Progenitor cell of endocrine pancreas (in vitro differentiated cells): ENCODE measurements around the gene SPACDR. TPM values are rescaled to one million over a fixed set of nuclear protein-coding genes. Genes with fewer than 3 reads are reported as not detected.
A peak's percentile ranks its signal among the peaks of the same experiment; 100 is the strongest.

Experiments used
- DNase-seq: peaks from one replicate; pipeline ENCODE4 v3.0.0; 2021; ENCODE audit warnings: low spot score; ENCODE audit not compliant: unreplicated experiment
- H3K27ac Mint-ChIP-seq: 2 replicates; pipeline ENCODE4 v1.8.0; 2021; ENCODE audit warnings: mild to moderate bottlenecking, moderate library complexity, mixed read lengths
- H3K27me3 Mint-ChIP-seq: 2 replicates; pipeline ENCODE4 v1.8.0; 2021; ENCODE audit warnings: mixed read lengths
- H3K36me3 Mint-ChIP-seq: 2 replicates; pipeline ENCODE4 v1.8.0; 2022; ENCODE audit warnings: mixed read lengths; ENCODE audit not compliant: insufficient read depth
- H3K4me1 Mint-ChIP-seq: 2 replicates; pipeline ENCODE4 v1.8.0; 2021; ENCODE audit warnings: low read depth, mixed read lengths
- H3K4me3 Mint-ChIP-seq: 2 replicates; pipeline ENCODE4 v1.8.0; 2021; ENCODE audit warnings: low read depth, mild to moderate bottlenecking, moderate library complexity, mixed read lengths
- H3K9me3 Mint-ChIP-seq: 2 replicates; pipeline ENCODE4 v1.8.0; 2021; ENCODE audit warnings: low read depth, mixed read lengths
- CTCF ChIP-seq: fragments of 200-600 bp; sonication (generic); IDR thresholded peaks from one replicate; pipeline ENCODE4 v1.5.0; 2021; ENCODE audit warnings: antibody characterized with exemption, mild to moderate bottlenecking; ENCODE audit not compliant: unreplicated experiment
- total RNA-seq: library from RNA; stranded (reverse); gene quantifications from 2 replicates; pipeline ENCODE4 v1.2.1, GENCODE V29; 2021

SPACDR gene
- total RNA-seq, 1 donor from 2014 or later, result 0.67 TPM

GRCh38 chr7:100407285-100408180 is 56.5 kb downstream of the SPACDR start:
- H3K27me3 Mint-ChIP-seq, result peaks cover 17% of the 10 kb centered on the region
- DNase-seq, result no peak
- peaks cover 10% of the 10 kb centered on the region for H3K4me1 Mint-ChIP-seq
- TF ChIP-seq CTCF, result peak; percentile 72
- no peaks in the 10 kb centered on the region for H3K36me3 Mint-ChIP-seq
- no peaks in the 10 kb centered on the region for H3K9me3 Mint-ChIP-seq
- no peak overlapping the region for H3K27ac Mint-ChIP-seq
- H3K4me3 Mint-ChIP-seq, result no peak overlapping the region

GRCh38 chr7:100406767-100407166 is 57.3 kb downstream of the SPACDR start:
- DNase-seq, result no peak
- Mint-ChIP-seq H3K36me3 (no peaks in the 10 kb centered on the region), H3K9me3 (no peaks in the 10 kb centered on the region), H3K27me3 (peaks cover 17% of the 10 kb centered on the region), H3K27ac (no peak overlapping the region), H3K4me3 (no peak overlapping the region), H3K4me1 (peaks cover 10% of the 10 kb centered on the region)
- TF ChIP-seq CTCF, result no peak

Other genes starting within 250 kb of the SPACDR start
- gene PVRIG, start 244.3 kb downstream of the SPACDR start, total RNA-seq, result not detected in 2 replicates
- gene SPDYE3, start 156.6 kb downstream of the SPACDR start, total RNA-seq, result not detected in 2 replicates
- 64.6 and 67.9 TPM in 2 replicates for gene PILRB, start 106.1 kb downstream of the SPACDR start, total RNA-seq
- gene PILRA, start 90.8 kb downstream of the SPACDR start, total RNA-seq, result 3.9 and 5.3 TPM in 2 replicates
- 2.5 and 3.8 TPM in 2 replicates for gene ZCWPW1, start 35.6 kb downstream of the SPACDR start, total RNA-seq
- gene MEPCE, start 34.4 kb downstream of the SPACDR start, total RNA-seq, result 34.6 and 35.4 TPM in 2 replicates
- 23.7 and 29.8 TPM in 2 replicates for gene PPP1R35, start 27.8 kb downstream of the SPACDR start, total RNA-seq
- 27.9 and 32.2 TPM in 2 replicates for gene TSC22D4, start 15.0 kb upstream of the SPACDR start, total RNA-seq
- gene NYAP1, start 19.7 kb upstream of the SPACDR start, total RNA-seq, result 4.6 and 4.9 TPM in 2 replicates
- gene AGFG2, start 74.9 kb upstream of the SPACDR start, total RNA-seq, result 9.8 and 10.3 TPM in 2 replicates
- gene SAP25, start 109.6 kb upstream of the SPACDR start, total RNA-seq, result 7.7 and 8.1 TPM in 2 replicates
- gene LRCH4, start 121.9 kb upstream of the SPACDR start, total RNA-seq, result 76.6 and 82.7 TPM in 2 replicates
- 0.41 and 1.2 TPM in 2 replicates for gene FBXO24, start 122.1 kb upstream of the SPACDR start, total RNA-seq
- gene PCOLCE, start 138.1 kb upstream of the SPACDR start, total RNA-seq, result 16.1 and 20.3 TPM in 2 replicates
- 27.1 and 27.9 TPM in 2 replicates for gene MOSPD3, start 148.3 kb upstream of the SPACDR start, total RNA-seq
- gene TFR2, start 177.3 kb upstream of the SPACDR start, total RNA-seq, result 0.62 and 0.93 TPM in 2 replicates
- gene ACTL6B, start 192.2 kb upstream of the SPACDR start, total RNA-seq, result 4.1 and 4.2 TPM in 2 replicates
- 160 and 167 TPM in 2 replicates for gene GNB2, start 209.5 kb upstream of the SPACDR start, total RNA-seq
- 89.3 and 95.1 TPM in 2 replicates for gene GIGYF1, start 230.0 kb upstream of the SPACDR start, total RNA-seq
- gene POP7, start 241.9 kb upstream of the SPACDR start, total RNA-seq, result 30.2 and 33.7 TPM in 2 replicates